Hematopoietic multipotent progenitor cell (in vitro differentiated cells): ENCODE results near the gene GALK2. TPM values are rescaled to one million over a fixed set of nuclear protein-coding genes. Genes with fewer than 3 reads are reported as not detected.
"Not testable (repeated sequence)": the region's sequence is repeated elsewhere in the genome, so short reads cannot be mapped to it uniquely, and the experiment has no call there.

ENCODE experiments used
- DNase-seq, 3 donors: peaks; one replicate each; pipeline ENCODE4 v3.0.0-alpha.2; 2011 to 2015; ENCODE audit warnings: low read depth in 2 of 3, low spot score in 2 of 3
- total RNA-seq: library from RNA; depleted of rRNA; stranded (reverse); fragments of >200 nt; gene quantifications from one replicate; pipeline ENCODE4 v1.2.3, GENCODE V29; 2012

Gene GALK2
- total RNA-seq, 1 donor: 38.8 TPM

- no peak for DNase-seq
Observed at GRCh38 chr15:49212897-49213296, 42.9 kb downstream of the GALK2 start.

- DNase-seq: peak in 1 of 3 donors; percentile 35
Observed at GRCh38 chr15:49215768-49216739, 46.0 kb downstream of the GALK2 start.

- no peak for DNase-seq
Observed at GRCh38 chr15:49223536-49224274, 53.7 kb downstream of the GALK2 start.

GRCh38 chr15:49225572-49226281 is 55.7 kb downstream of the GALK2 start:
- peak in 1 of 3 donors; percentile 18 for DNase-seq

- DNase-seq: no peak
Observed at GRCh38 chr15:49227602-49228001, 57.6 kb downstream of the GALK2 start.

- DNase-seq: no peak
Observed at GRCh38 chr15:49229922-49230321, 59.9 kb downstream of the GALK2 start.

- DNase-seq: no peak
Observed at GRCh38 chr15:49232236-49232806, 62.3 kb downstream of the GALK2 start.

GRCh38 chr15:49235446-49236124 is 65.5 kb downstream of the GALK2 start:
- peak; percentile 21 to 95 (median 83) for DNase-seq

- no peak for DNase-seq
Observed at GRCh38 chr15:49236869-49237268, 66.8 kb downstream of the GALK2 start.

- DNase-seq: peak in 1 of 3 donors; percentile 23
Observed at GRCh38 chr15:49238342-49238741, 68.3 kb downstream of the GALK2 start.

GRCh38 chr15:49239105-49239504 is 69.1 kb downstream of the GALK2 start:
- no peak for DNase-seq

- DNase-seq: no peak
Observed at GRCh38 chr15:49242820-49243219, 72.8 kb downstream of the GALK2 start.

GRCh38 chr15:49247556-49248110 is 77.6 kb downstream of the GALK2 start:
- DNase-seq: no peak

- DNase-seq: no peak
Observed at GRCh38 chr15:49248291-49248690, 78.2 kb downstream of the GALK2 start.

- DNase-seq: no peak
Observed at GRCh38 chr15:49255966-49256759, 86.1 kb downstream of the GALK2 start.

GRCh38 chr15:49265117-49265516 is 95.1 kb downstream of the GALK2 start:
- not testable (repeated sequence) for DNase-seq

GRCh38 chr15:49265911-49266310 is 95.9 kb downstream of the GALK2 start:
- no peak for DNase-seq

- no peak for DNase-seq
Observed at GRCh38 chr15:49270541-49271421, 100.7 kb downstream of the GALK2 start.
